ENCODE measurements around the gene NCAPD3. TPM values are rescaled to one million over a fixed set of nuclear protein-coding genes. Genes with fewer than 3 reads are reported as not detected.

NCAPD3 gene
- 42.6 and 43.8 TPM in 2 replicates for total RNA-seq
- 19.7 and 22.6 TPM in 2 replicates for polyA plus RNA-seq
- polyA plus RNA-seq (2011; cell fraction: cytosol; rRNA removed) = 22.3 and 25.2 TPM in 2 replicates
- polyA plus RNA-seq (2011; cell fraction: nucleus; rRNA removed) = 58.9 and 69.5 TPM in 2 replicates
- polyA plus RNA-seq (2012) = 23.6 and 30.5 TPM in 2 replicates
- polyA minus RNA-seq = 51.1 and 54.4 TPM in 2 replicates
- 74.8 TPM for polyA minus RNA-seq (2011; cell fraction: cytosol; rRNA and poly(A)+ RNA removed)
- polyA minus RNA-seq (2011; cell fraction: nucleus; rRNA and poly(A)+ RNA removed) = 42.2 and 56.5 TPM in 2 replicates
- Bru-seq, nascent RNA = percentile 76 among the genes with signal in this experiment
- percentile 75 among the genes with signal in this experiment for BruChase-seq, experiment 1, labeled RNA remaining after a 6-hour chase
- BruChase-seq, experiment 2, labeled RNA remaining after a 2-hour chase = percentile 72 among the genes with signal in this experiment
- long read RNA-seq, full-length matches to known transcripts = 29 of 47 reads
- long read RNA-seq, partial matches to known transcripts = 9 of 47 reads
- long read RNA-seq, other reads (novel, unspliced or antisense) = 9 of 47 reads

- H3K4me1 ChIP-seq (ENCODE audit: control insufficient read depth, extremely low read depth, insufficient read depth, low read length) = peaks cover 25% of the 10 kb centered on the region
- FAIRE-seq = peak; percentile 94
- dilution Hi-C loops (cut with MboI; ENCODE audit: extremely low pct_ligation_motif_present, low sequenced_read_pairs) (no loop called here), intact Hi-C loops (cut with micrococcal nuclease) (loop anchor here (1.0 to 5.0 kb wide), 4 partner anchors 29 to 157 kb away; partner anchors contain the start of genes ACAD8, JAM3 and THYN1)
- CTCF ChIA-PET = interaction anchor here (0.6 to 3.3 kb wide), 14 partner anchors 10 to 296 kb away, joined by 3 to 21 read pairs (median 4); partner anchors contain the start of genes ACAD8 and THYN1
- H3K9ac ChIP-seq (replicated peaks; ENCODE audit: extremely low read depth, insufficient read depth, low read length) = peak within 1 kb of the TSS; percentile 67
- peaks cover 2 to 3% of the 10 kb centered on the region in 2 experiments for H3K36me3 ChIP-seq (ENCODE audit: control insufficient read depth in 2 of 2, extremely low read depth in 1 of 2, insufficient read depth in 2 of 2, low read length in 2 of 2)
- no peaks in the 10 kb centered on the region for H3K9me3 ChIP-seq (replicated peaks; ENCODE audit: control insufficient read depth, insufficient read depth, low read length)
- H3K27ac ChIP-seq (ENCODE audit: insufficient read depth, low read depth, low read length) = peak within 1 kb of the TSS; percentile 30
- POLR2A ChIA-PET = interaction anchor here (0.5 to 0.7 kb wide), 3 partner anchors 17 to 268 kb away, joined by 3 read pairs; partner anchors contain the start of gene IGSF9B
- no TSS peak for BruUV-seq (replicated peaks)
- peaks cover 62% of the 10 kb centered on the region for H3K79me2 ChIP-seq (ENCODE audit: control insufficient read depth, insufficient read depth, low read length)
- no peaks in the 10 kb centered on the region for H3K9me1 ChIP-seq (replicated peaks; ENCODE audit: control insufficient read depth, extremely low read depth, insufficient read depth, low read length)
- peak within 1 kb of the TSS; percentile 43 to 73 (median 59) for H3K4me3 ChIP-seq (replicated peaks in 1 of 3; ENCODE audit: insufficient read depth in 1 of 3, low read depth in 1 of 3, low read length in 3 of 3)
- no peaks in the 10 kb centered on the region for H4K20me1 ChIP-seq (replicated peaks; ENCODE audit: control insufficient read depth, extremely low read depth, insufficient read depth, low read length)
- peak within 1 kb of the TSS; percentile 80 for H2AFZ ChIP-seq (ENCODE audit: low read depth, low read length)
- H3K4me2 ChIP-seq (ENCODE audit: insufficient read depth, low read length) = peak within 1 kb of the TSS; percentile 99
- TF ChIP-seq EZH2 (IDR thresholded peaks at IDR 0.05; ENCODE audit: borderline replicate concordance, low read depth, low read length, severe bottlenecking) = no peak
- peak; percentile 95 for TF ChIP-seq POLR2A (IDR thresholded peaks at IDR 0.05; ENCODE audit: low read depth, low read length)
- TF ChIP-seq, protein P1, sequence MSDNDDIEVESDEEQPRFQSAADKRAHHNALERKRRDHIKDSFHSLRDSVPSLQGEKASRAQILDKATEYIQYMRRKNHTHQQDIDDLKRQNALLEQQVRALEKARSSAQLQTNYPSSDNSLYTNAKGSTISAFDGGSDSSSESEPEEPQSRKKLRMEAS (IDR thresholded peaks at IDR 0.05; ENCODE audit: insufficient read depth, insufficient read length) = peak; percentile 45
- TF ChIP-seq POLR2AphosphoS5 (IDR thresholded peaks at IDR 0.05; ENCODE audit: insufficient read depth, low read depth, low read length) = no peak
- H3K27me3 ChIP-seq (ENCODE audit: control insufficient read depth in 2 of 2, insufficient read depth in 2 of 2, low read length in 2 of 2) = no peaks in the 10 kb centered on the region
- peak; percentile 97 for DNase-seq (ENCODE audit: low read depth, low spot score)
These were observed at the start of gene NCAPD3, which contains the start of gene VPS26B for GRCh38 chr11:134223836-134224709. Gene NCAPD3, minus strand, starts transcription at chr11:134223967. Its CDS starts 41 bp downstream, at chr11:134223926. Gene VPS26B, plus strand, starts transcription at chr11:134224671. Its CDS starts 452 bp downstream, at chr11:134225123.
